OCI-LY3 (cell line): Measurements from ENCODE around the gene KLC1.

ENCODE experiments used
- CTCF ChIP-seq: fragments of 200-600, 300-600 bp; sonication (generic); IDR thresholded peaks from 2 replicates; pipeline ENCODE4 v1.5.1; 2014; ENCODE audit warnings: antibody characterized with exemption, low read length, low read depth
- EZH2phosphoT487 ChIP-seq: fragments of 200-600 bp; shearing (Covaris generic); IDR thresholded peaks from 2 replicates; pipeline ENCODE4 v1.6.1; 2018; ENCODE audit warnings: antibody characterized with exemption, mixed run types, low read depth

- TF ChIP-seq CTCF, result no peak
- no peak for TF ChIP-seq EZH2phosphoT487
Measured at GRCh38 chr14:103621860-103622259, 7.2 kb upstream of the KLC1 start.
